K562 (cell line): ENCODE results near the gene MAZ. TPM values are rescaled to one million over a fixed set of nuclear protein-coding genes. Genes with fewer than 3 reads are reported as not detected.

ENCODE experiments used
- CHAMP1 ChIP-seq: fragments of 450-650 bp; IDR thresholded peaks from 2 replicates; pipeline ENCODE4 v1.6.1; 2016; ENCODE audit warnings: mild to moderate bottlenecking
- E2F8 ChIP-seq: fragments of 450-650 bp; IDR thresholded peaks from 2 replicates; pipeline ENCODE4 v1.7.1; 2018; ENCODE audit warnings: mild to moderate bottlenecking, low read depth; ENCODE audit not compliant: partially characterized antibody
- FIP1L1 ChIP-seq: fragments of 200-400 bp; formaldehyde crosslinking; IDR thresholded peaks from 2 replicates; pipeline ENCODE4 v1.6.1; 2018; ENCODE audit warnings: mild to moderate bottlenecking, low read depth, low read length; ENCODE audit not compliant: poor library complexity, severe bottlenecking
- GTF3C2 ChIP-seq: IDR thresholded peaks from 3 replicates; pipeline ENCODE4 v1.6.1; 2011; ENCODE audit warnings: borderline replicate concordance, mild to moderate bottlenecking, moderate library complexity; ENCODE audit not compliant: insufficient read length; ENCODE audit errors: extremely low read depth
- MYC ChIP-seq, 2 experiments: fragments of 250-450 bp in 1 of 2; sonication (Bioruptor Pico) in 1 of 2; IDR thresholded peaks; 2 replicates each; pipeline versions ENCODE4 v1.5.1 to v1.6.1; 2012 to 2021; ENCODE audit warnings: low read depth in 2 of 2, borderline replicate concordance in 1 of 2, improper control_type of control experiment in 1 of 2, low read length in 1 of 2, mild to moderate bottlenecking in 1 of 2, moderate library complexity in 1 of 2
- ZNF12 ChIP-seq: sonication (generic); formaldehyde crosslinking; IDR thresholded peaks from 2 replicates; pipeline ENCODE4 v1.4.0; 2020; ENCODE audit warnings: mild to moderate bottlenecking, missing genetic modification reagents
- ZNF124 ChIP-seq: sonication (generic); formaldehyde crosslinking; IDR thresholded peaks from 2 replicates; pipeline ENCODE4 v1.8.1; 2022; ENCODE audit warnings: missing genetic modification reagents
- polyA plus RNA-seq, 8 experiments: library from polyadenylated mRNA; depleted of rRNA in 4 of 8; stranded (reverse) in 5 of 8; unstranded in 3 of 8; fragments of >200 nt; fragmentation: Nextera tagmentation in 2 of 8; fragmentation: Illumina TruSeq in 1 of 8; extraction: Ambion mirVana in 2 of 8; extraction: Trizol in 1 of 8; gene quantifications; 2 replicates each; pipeline versions ENCODE4 v1.2.1 to v1.2.3, GENCODE V29; 2011 to 2014; ENCODE audit warnings: inconsistent platforms in 1 of 8, missing spikeins in 1 of 8
- total RNA-seq, 7 experiments: library from RNA; depleted of rRNA in 6 of 7; stranded (reverse); fragments of >200 nt in 6 of 7; fragmentation: Illumina TruSeq in 2 of 7; extraction: Trizol in 2 of 7; gene quantifications; 2 replicates each; pipeline versions ENCODE4 v1.2.1 to v1.2.3, GENCODE V29; 2011 to 2021; ENCODE audit warnings: low replicate concordance in 1 of 7
- TF ChIP-seq, protein P1 (sequence below): fragments of 450-650 bp; formaldehyde crosslinking; IDR thresholded peaks from 2 replicates; pipeline ENCODE4 v1.4.0; 2022; ENCODE audit warnings: missing genetic modification characterization

Gene MAZ
- total and polyA plus RNA-seq, 9 of the 15 experiments (the other 6 are each of a cell fraction or from before 2014, with no cell fraction given) = 45.4 to 532 (median 250) TPM

- TF ChIP-seq, protein P1, sequence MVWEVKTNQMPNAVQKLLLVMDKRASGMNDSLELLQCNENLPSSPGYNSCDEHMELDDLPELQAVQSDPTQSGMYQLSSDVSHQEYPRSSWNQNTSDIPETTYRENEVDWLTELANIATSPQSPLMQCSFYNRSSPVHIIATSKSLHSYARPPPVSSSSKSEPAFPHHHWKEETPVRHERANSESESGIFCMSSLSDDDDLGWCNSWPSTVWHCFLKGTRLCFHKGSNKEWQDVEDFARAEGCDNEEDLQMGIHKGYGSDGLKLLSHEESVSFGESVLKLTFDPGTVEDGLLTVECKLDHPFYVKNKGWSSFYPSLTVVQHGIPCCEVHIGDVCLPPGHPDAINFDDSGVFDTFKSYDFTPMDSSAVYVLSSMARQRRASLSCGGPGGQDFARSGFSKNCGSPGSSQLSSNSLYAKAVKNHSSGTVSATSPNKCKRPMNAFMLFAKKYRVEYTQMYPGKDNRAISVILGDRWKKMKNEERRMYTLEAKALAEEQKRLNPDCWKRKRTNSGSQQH = no peak
- TF ChIP-seq GTF3C2 (no peak), MYC (IDR thresholded peaks at IDR 0.05; ENCODE audit: low read depth, low read length) (peak; percentile 62), MYC (CRISPR knock-in tag; IDR thresholded peaks at IDR 0.05; ENCODE audit: borderline replicate concordance, low read depth) (peak; percentile 26; the same call in 1 of the 2 replicates), ZNF124 (CRISPR knock-in tag) (no peak), ZNF12 (CRISPR knock-in tag) (no peak), E2F8 (peak; percentile 86), FIP1L1 (peak; percentile 97), CHAMP1 (no peak; the same call in 1 of the 2 replicates)
Observed at GRCh38 chr16:29790183-29790948, 16.0 kb upstream of the MAZ start, which contains the start of gene KIF22 (continued).
